Astrocyte of the hippocampus (primary cell): Measurements from ENCODE around the gene PARL.

Experiments
- DNase-seq: peaks from one replicate; pipeline ENCODE4 v3.0.0; 2011; ENCODE audit warnings: low read depth, low spot score

PARL gene

DNA sequence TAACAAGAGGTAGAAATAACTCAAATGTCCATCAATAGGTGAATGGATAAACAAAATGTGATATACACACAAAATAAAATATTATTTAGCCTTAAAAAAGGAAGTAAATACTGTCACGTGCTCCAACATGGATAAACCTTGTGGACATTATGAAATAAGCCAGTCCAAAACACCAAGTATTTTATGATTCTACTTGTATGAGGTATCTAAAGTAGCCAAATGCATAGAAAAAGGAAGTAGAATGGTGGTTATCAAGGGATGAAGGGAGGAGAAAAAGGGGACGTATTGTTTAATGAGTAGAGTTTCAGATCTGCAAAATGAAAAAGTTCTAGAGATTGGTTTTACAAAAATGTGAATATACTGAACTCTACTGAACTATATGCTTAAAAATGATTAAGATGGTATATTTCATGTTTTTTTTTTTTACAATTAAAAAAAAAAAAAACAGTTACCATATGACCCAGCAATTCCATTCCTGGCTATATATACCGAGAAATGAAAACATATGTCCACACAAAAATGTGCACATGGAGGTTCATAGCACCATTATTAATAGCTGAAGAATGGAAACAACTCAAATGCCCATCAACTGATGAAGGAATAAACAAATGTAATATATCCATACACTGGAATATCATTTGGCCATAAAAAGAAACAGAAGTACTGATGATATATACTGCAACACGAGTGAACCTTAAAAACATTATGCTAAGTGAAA, 30.2 kb downstream of the PARL start:
- DNase-seq: no peak

DNA sequence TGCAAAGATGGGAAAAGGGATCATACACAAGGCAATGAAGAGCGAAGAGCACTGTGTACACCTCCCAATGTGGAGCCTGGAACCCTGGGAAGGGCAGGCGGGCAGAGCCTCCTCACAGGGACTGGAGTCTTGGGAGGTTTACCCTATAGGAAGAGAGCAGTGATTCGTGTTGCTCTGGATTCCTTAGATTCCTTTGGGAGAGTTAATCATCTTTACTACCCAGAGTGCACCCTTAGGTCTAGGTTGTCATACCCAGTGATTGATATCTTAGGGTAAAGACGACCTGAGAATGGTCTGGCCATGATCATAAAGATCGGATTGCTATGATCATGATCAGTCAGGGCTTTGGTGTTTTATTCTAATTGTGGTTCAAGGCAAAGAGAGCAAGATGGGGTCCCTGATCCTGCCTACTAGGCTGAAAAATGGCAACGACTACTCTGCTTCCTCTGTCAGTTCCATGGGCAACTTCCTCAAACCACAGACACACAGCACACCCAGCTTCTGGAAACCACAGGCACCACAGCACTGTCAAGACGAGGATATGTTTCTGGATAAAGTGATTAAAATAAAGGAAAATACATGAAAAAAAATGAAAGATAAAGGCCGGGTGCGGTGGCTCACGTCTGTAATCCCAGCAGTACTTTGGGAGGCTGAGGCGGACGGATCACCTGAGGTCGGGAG, 38.9 kb downstream of the PARL start:
- no peak for DNase-seq

DNA sequence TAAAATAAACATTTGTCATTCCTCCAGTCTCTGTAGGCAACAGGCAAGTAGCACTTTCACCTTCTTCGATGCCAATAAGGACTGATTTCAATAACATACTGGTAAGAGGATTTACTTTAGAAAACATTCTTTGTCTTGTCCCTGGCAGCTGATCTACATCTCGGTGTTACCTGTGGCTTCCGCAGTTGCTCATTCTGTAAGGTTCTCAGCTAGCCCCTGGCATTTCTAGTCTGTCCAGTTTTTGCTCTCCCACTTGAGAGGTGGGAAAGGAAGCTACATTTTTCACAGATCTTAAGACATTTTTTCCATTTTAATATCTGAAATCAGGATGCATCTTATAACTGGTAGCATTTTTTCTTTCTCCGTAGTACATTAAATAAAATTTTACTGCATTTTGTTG, 39.6 kb downstream of the PARL start:
- DNase-seq: no peak

DNA sequence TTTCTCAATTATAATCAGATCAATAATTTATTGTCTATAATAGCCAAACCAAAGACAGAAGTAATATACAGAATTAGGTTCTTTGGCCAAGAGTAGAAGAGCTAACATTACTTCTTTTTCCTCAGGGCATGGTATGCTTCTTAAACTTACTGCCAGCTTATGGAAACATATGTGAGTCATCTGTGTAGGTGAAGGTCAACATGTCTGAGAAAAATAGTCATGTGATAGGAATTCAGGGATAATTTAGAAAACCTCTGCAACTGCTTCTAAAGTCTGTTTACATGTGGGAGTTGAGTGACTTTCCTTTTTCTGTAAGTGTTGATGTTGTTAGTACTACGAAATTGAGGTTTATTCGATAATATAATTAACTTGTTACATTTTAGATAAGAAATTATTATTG, 40.1 kb downstream of the PARL start:
- peak; percentile 34 for DNase-seq

DNA sequence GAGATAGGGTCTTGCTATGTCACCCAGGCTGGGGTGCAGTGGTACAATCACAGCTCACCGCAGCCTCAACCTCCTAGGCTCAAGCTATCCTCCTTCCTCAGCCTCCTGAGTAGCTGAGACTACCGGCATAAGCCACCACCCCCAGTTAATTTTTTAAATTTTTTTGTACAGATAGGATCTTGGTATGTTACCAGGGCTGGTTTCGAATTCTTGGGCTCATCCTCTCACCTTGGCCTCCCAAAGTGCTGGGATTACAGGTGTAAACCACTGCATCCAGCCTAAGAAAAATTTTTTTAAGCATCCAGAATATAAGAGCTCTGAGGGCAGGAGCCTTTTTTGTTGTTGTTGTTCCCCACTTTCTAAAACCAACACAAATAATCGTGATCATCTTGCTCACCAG, 44.9 kb downstream of the PARL start:
- no peak for DNase-seq

DNA sequence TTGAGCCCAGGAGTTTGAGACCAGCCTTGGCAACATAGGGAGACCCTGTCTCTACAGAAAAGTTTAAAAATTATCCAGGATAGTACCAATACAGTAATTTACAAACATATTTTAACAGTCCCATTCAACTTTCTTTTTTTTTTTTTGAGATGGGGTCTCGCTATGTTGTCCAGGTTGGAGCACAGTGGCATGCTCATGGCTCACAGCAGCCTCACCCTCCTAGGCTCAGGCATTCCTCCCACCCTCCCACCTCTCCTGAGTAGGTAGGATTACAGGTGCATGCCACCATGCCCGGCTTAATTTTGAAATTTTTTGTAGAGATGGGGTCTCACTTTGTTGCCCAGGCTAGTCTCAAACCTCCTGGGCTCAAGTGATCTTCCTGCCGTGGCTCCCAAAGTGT, 46.8 kb downstream of the PARL start:
- no peak for DNase-seq

DNA sequence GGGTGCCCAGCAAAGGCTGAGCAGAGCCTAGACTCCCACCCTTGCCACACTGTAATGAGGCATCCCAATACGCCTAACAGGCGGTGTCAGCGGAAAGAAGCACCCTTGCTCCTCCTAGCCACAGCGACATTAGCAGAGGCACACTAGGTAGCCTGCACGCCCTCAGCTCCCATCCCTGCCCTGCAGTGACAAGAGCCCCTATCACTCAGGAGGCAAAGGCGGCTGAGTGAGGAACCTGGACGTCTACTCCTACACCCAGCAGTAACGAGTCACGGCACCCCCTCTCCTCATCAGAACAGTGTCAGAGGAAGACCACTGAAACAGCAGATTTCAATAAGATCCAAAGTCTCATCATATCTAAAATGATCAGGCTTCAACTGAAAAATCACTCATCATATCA, 47.3 kb downstream of the PARL start:
- no peak for DNase-seq

DNA sequence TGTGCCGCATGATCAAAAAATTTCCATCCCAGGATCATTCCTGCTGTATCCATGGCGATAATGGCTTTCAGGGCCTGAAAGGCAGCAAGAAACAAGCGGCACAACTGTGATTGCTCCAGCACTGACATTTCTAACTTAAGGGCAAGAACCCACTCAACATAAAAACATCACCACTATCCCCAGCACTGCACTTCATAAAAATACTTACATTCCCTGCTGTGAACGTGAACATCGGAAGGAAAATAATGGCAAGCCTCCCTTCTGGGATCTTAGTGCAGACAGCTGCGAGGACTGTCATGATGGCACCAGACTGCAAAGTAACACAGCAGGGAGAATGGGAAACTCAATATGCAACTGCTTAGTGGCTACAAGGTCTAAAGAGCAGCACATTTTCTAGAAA, 51.2 kb downstream of the PARL start:
- DNase-seq: no peak

DNA sequence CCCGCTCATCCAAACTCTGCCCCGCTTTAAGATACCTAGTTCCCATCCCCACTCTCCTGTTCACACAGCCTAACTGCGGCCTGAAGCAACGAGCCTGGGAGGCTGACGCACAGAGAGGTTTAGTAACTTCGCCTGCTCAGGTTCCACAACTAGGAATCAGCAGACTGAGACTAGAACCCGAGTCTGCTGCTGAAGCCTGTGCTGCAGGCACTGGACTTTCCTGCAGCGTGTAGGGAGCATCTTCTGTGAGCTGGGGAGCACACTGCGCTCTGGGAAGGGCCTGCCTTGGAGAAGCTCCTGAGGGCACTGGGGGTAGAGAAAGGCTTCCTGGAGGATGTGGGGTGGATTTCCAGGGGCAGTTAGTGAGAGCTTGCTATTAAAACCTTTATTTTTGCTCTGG, 54.5 kb downstream of the PARL start:
- no peak for DNase-seq

DNA sequence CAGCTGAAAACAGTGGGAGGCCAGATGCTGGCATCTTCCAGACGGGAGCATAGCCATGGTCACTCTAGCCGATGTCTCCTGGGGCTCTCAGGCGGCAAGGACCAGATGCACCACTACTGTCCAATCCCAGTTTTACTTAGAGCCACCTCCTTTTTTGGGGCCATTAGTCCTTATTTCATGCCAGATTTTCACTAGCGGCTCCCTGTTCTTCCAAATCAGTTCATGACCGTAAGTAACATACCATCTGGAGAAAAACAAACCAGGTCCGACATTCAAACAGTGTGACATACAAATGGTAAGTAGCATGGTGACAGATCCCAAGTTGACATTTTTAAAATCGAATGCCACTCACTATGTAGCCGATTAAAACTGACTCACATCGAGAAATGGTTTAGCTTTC, 55.2 kb downstream of the PARL start:
- DNase-seq: no peak

DNA sequence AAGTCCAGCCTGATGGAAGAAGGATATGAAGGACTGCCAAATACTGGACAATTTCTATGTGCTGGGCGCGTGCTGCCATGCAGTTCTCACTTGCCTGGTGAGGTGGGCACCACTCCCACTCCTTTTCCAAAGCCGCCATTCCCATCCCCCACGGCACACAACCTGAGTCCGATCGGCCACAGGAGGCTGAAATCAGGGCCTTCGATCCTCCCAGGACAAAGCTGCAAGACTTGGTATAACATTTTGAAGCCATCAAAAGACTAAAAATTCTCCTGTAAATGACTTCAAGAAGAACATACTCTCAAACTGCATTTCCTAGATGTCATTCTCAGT, 56.2 kb downstream of the PARL start:
- DNase-seq: no peak

DNA sequence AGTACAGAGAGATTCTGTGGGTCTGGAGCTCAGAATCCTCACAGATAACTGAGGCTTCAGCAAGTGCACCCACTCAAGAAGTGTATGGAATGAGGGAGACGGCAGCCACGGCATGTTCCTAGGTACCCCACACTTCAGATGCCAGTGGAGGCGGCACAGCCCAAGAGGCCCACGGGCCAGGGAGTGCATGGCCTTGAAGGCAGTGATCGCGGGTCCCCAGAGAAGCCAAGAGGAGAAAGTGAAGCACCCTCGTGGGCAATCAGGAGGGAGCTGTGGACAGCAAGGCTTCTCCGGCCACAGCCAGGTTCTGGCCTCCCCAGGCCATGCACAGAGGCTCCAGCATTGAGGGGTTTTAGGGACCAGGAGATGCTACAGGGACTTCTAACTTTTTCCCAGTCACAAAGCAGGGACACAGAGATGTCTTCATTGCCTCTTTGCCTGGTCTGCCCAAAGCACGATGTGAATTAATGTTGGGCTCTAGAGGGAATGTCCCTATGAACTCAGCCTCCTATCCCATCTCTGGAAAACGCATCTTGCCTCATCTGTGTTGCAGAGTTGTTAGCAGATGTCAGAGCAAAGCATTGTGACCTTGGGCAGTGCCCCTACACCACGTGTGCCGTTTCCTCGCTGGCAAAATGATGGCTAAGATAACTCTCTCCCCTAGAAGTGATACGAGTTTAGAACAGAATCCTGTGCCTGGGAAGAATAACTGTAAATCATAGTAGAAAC, 56.7 kb downstream of the PARL start:
- no peak for DNase-seq

DNA sequence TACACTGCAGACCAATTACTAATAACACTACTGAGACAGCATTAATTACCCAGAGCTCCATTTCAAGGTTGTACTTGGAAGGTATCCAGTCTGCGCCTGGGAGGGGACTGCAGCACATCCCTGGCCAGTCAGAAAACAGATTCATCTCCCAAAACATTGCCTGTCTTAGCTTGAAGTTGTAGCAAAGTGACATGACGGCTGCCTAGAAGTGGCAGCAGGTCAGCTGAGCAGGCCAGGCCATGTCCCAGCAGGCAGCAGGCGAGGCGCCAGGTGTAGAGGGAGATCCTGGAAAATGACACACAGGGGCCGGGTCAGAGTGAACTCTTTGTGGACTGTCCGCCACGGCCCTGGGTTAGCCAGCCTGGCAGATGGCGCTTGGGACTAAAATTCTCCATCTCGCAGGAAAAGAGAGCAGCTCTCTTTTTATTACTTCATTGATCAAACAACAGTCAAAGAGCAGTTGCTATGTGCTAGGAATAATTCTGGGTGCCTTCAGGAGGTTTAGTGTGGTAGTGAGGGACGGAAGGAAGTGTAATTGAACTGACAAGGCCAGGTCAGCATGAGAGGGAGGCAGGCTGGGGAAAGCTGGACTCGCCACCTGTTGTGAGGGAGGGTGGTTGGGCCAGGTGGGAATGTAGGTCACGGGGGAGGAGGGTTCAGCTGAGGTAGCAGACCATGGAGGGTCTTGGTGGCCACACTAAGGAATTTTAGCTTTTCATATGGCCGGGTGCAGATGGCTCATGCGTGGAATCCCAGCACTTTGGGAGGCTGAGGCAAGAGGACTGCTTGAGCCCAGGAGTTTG, 58.0 kb downstream of the PARL start:
- DNase-seq: no peak

DNA sequence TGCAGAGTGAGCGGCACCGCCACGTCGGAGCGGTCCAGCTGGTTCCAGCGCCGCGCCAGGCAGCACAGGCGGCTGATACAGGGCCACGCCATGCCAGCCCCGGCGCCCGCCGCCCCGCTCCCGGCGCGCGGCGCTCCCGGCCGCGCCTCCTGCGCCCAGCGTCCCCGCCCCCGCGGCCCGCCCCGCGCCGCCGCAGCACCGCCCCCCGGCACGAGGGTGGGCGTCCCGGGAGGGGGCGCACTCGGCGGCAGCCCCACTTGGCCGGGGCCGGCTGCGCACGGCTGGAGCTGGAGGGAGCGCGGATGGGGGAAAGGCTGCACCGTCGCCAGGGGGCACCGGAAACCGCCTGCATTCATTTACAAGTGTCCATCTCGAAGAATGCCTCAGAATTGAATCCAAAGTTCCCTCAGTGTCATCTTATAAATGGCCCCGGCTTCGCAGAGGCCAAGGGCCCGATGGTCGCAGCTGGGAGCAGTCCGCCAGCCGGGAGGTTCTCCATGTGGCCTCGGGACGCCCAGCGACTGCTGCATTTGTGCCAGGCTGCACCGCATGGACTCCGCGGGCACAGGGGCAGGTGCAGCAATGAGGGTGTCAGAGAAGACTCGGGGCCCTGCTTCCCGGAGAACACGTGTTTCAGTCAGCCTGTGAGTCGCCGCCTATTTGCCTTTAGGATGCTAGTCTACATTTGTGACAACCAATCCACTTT, 59.1 kb downstream of the PARL start, which contains the start of gene MAP6D1:
Gene MAP6D1 (minus strand): TSS at position 122 of the 706 bp plus-strand sequence. CDS start 30 bp downstream, at position 92.
- peak; percentile 77 for DNase-seq

DNA sequence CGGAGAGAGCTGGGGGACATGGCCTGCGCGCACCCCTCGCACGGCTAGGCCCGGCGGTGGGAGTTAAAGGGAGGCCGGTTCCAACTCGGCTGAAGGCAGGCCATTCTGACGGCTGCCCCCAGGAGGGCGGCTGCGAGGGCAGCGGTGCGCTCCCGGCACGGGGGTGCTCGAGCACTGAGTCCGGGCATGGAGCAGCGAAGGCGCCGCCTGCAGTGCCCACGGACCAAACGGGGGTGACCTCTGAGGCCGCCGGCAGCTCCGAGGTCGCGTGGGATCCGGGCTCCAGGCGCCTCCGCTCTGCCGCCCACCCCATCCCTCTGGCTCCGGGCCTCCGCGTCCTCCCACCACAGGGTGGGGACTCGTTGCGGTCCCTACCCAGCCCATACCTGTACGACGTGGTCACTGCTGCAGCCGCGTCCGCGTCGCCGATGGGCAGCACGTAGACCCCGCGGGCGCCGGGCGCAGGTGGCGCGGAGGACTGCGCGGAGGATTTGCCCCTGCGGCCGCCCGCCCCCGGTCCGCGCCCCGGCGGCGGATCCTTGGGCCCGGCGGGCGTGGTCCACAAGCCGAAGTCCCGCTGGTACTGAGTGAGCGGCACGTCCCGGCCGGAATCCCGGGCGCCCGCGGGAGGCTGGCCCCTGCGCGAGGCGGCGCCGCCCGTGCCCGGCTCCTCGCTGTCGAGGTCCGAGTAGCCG, 59.8 kb downstream of the PARL start:
- peak; percentile 51 for DNase-seq

DNA sequence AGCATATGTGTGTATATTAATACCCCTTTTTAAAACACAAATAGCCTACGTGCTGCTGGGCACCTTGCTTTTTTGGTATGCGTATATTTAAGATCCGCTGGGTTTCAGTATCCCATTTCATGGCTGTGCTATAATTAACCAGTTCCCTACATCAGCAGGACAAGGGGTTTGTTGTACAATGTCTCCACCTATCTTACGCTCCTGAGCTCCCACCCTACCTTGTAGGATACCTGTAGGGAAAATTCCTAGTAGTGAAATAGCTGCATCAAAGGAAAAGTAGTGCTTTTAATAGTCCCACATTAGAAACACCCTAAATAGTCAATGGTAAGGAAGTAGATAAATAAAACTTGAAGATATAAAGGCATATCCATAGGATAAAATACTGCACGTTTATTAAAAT, 60.7 kb downstream of the PARL start:
- DNase-seq: no peak

DNA sequence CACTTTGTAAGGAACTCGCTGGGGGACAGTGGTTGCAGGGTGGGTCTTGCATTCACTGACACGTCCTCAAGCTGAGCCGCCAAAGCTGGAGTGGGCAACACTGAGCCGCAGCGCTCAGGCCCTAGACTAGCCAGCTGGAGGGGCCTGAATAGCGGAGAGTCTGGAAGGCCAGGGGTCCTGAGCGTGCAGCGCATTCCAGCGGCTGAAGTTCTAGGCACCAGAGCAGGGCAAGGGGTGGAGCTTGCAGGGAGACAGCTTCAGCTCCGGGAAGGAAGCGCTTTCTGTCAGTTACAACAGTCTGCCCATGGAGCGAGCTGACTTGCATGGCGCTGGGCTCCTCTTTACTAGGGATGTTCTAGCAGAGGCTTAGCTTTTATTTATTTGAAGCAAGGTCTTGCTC, 62.0 kb downstream of the PARL start:
- DNase-seq: no peak

DNA sequence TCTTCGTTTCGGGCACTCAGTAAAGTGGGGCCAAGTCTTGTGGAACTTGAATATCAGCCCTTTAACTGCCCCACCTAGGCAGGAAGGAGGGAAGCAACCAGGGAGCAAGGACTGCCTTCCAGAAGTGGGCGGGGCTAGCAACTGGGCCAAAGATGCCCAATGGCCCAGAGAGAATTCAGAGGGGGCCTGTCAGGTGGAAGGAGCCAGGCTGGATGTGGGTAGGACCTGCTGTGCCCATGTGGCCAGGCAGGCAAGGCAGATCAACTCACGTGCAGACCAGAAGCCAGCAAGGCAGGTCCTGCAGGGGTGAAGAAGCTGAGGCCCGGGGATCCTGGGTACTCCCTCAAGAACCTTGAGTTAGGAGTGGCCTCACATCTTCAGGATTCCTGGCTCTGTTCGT, 64.8 kb downstream of the PARL start:
- no peak for DNase-seq

DNA sequence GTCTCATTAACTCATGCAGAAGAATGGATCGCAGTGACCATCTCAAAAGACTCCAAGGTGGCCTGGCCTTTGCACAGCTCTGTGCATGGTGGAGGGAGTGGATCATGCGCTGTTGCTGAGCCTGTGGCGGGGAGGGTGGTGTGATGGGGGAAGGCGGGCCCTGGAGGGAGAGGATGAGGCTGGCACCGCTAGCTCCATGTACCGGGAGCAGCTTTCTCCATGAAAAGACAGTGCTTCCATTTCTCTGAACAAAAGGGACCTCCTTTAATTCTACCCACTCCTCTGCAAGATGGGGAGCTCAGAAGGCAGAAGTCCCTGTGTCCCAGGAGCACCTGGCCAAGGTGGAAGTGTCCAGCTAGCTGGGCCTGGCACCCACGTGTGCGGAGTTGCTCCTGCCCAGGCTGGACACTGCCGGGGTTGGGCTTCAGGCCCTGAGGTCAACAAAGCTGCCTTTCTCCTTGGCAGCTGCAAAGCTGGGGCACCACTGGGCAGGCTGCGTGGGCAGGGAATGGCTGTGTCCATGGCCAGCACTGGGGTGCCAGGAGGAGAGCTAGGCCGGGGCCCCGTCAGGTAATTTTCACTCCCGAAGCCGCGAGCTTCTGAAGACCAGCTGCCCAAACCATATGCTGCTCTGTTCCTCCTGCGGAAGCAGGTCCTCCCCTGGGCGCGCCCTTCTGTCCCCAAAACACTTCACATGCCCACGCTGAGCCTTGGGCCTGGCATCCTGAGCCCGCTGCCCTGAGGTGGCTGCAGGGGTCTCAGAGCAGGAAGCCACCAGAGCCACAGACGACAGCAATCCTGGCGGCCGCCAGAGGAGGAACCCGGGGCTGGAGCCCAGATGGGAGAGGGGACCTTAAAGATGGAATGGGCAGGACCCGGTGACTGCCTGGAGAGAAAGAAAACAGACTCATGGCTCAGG, 65.7 kb downstream of the PARL start:
- DNase-seq: no peak
